GM12875 (cell line): ENCODE measurements around the gene CFL1.

ENCODE experiments used
- H3K4me3 ChIP-seq: one replicate; pipeline ENCODE4 v1.5.1; 2011; ENCODE audit warnings: low read depth, low read length, control low read depth
- CTCF ChIP-seq: IDR thresholded peaks from 2 replicates; pipeline ENCODE4 v1.5.1; 2011; ENCODE audit warnings: low read depth, mild to moderate bottlenecking, control low read depth, inconsistent platforms, low read length, moderate library complexity, borderline replicate concordance; ENCODE audit not compliant: insufficient read depth

Gene CFL1

GRCh38 chr11:65886826-65887722, 29.1 kb upstream of the CFL1 start:
- no peak for TF ChIP-seq CTCF
- H3K4me3 ChIP-seq = peak overlapping the region; percentile 90

GRCh38 chr11:65885808-65886536, 28.0 kb upstream of the CFL1 start:
- TF ChIP-seq CTCF = no peak
- H3K4me3 ChIP-seq = no peak overlapping the region

- H3K4me3 ChIP-seq = no peak overlapping the region
- no peak for TF ChIP-seq CTCF
Measured at GRCh38 chr11:65885231-65885630, 27.3 kb upstream of the CFL1 start.

GRCh38 chr11:65884716-65885092, 26.7 kb upstream of the CFL1 start:
- no peak overlapping the region for H3K4me3 ChIP-seq
- peak; percentile 99 for TF ChIP-seq CTCF

GRCh38 chr11:65883786-65884715, 26.1 kb upstream of the CFL1 start:
- TF ChIP-seq CTCF = no peak
- no peak overlapping the region for H3K4me3 ChIP-seq

- no peak overlapping the region for H3K4me3 ChIP-seq
- no peak for TF ChIP-seq CTCF
Measured at GRCh38 chr11:65883058-65883761, 25.2 kb upstream of the CFL1 start.
